Stimulated activated CD8-positive, alpha-beta memory T cell treated with anti-CD3 and anti-CD28 coated beads, Interleukin-15, amount 100 ng/mL, for 48 hours (primary cell): ENCODE data around the gene B9D1.

ENCODE experiments used
- DNase-seq, 2 donors: peaks; one replicate each; pipeline ENCODE4 v3.0.0-alpha.2; 2020; ENCODE audit warnings: low read depth in 2 of 2

B9D1 gene

DNA sequence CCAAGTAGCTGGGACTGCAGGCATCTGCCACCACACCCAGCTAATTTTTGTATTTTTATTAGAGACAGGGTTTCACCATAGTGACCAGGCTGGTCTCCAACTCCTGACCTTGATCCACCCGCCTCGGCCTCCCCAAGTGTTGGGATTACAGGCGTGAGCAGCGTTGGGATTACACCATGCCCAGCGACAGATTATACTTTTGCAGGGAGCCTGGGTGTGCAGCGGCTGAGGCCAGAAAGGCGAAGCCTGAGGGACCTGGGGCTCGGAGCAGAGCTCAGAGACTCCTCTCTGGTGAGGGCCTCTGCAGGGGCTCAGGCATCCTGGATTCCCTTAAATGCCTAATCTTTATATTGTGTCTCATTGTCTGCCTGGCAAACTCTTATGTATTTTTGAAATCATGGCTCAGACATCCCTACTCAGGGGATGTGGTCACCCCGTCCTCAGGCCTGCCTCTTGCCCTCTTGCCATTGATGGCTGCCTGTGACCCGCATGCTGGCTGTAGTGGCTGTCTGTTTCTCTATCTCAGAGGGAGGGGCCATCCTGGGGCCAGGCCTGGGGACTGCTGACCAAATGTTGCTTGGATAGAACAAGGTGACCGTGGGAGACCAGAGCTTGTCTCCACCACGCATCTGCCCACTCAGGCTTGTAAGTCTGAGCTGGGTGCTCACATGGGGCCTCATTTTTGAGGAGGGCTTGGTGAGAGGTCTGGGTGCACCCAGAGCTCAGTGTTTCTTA lies 42.6 kb downstream of the B9D1 start:
- DNase-seq: no peak

DNA sequence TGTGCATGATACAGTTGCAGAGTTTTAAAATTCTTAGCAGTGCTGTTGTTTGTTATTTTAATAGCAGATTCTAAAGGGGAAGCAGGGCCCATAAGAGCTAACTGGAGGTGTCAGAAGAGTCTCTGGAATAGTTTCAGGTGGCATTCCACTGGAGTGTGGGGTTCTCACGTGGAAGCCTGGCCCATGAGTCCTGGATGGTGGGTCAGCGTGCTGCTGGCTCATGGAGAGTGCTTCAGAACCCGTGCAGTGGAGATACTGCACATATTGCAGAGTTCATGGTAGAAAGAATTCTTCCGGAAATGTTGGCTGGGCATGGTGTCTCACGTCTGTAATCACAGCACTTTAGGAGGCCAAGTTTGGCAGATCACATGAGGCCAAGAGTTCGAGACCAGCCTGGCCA lies 43.9 kb downstream of the B9D1 start:
- no peak for DNase-seq

DNA sequence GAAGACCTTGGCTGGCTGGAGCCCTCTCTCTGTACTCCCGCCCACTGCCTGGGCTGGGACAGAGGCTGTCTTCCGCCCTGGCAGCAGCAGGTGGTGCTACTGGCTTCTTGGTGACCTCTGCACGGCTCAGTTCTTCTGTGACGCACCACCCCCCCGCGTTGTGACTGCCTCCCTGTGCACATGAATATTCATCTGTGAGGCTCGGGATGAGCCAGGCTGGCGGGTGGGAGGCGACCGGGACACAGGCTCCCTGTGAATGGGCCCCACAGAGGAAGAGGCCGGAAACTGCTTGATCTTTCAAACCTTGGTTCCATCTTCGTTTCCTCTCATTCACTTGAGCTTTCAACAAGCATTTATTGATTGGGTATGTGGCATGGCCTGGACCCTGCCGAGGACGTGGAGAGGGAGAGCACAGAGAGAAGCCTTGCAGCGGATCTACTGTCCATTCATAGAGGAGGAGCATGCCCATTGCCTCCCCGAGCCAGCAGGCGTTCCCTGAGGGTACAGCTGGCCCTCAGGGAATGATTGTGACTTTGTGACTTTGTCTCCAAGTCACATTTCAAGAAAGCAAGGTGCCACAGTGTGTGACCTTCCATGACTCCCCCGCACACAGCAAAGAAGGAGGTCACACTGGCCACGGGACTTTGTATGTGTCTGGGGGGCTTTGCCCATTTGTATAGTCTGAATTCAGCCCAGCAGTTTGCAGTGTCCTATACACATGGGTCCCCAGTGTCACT lies 45.0 kb downstream of the B9D1 start:
- no peak for DNase-seq

DNA sequence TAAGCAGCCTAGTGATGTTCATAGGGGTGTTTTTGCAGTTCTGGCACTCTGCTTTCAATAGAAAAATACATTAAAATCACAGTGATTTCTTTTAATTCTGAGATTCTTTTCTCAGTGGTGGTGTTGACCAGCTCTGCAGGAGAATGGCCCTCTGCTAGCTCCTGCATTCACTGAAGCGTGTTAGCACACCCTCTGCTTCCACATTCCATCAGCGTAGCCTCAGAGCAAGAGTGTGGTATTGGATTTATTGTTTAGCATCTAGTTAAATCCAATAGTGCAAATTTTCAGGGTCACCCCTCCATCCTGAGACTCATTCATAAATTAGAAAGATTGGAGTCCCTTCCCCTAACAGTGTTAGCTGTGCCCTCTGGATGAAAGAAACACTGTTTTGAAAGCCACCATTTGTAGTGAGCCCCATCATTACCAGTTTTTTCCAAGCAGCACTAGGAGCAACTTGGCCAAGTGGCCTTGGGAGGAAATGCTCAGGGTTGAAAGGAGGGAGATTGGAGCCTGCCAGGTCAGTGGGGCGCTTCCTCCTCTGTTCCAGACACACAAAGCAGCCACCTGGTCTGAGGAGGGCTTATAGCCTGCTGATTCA lies 45.7 kb downstream of the B9D1 start:
- DNase-seq: no peak

DNA sequence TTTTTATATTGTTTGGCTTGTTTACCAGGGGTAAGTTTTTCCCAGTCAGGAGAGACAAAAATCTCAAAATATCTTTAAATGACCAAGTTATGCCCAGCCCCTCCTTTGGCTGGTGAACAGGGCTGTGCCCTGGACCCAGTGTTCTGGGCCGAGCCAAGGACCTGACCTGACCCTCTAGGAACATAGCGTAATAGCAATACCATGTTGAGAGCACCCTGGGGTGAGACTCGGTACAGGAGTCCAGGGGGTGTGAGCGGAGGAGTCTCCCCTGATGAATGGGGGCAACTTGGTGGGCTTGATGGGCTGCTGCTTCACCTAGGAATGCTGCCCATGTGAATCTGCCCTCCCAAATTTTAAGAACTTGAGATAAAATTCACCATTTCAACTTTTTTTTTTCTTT lies 47.4 kb downstream of the B9D1 start:
- DNase-seq: no peak

DNA sequence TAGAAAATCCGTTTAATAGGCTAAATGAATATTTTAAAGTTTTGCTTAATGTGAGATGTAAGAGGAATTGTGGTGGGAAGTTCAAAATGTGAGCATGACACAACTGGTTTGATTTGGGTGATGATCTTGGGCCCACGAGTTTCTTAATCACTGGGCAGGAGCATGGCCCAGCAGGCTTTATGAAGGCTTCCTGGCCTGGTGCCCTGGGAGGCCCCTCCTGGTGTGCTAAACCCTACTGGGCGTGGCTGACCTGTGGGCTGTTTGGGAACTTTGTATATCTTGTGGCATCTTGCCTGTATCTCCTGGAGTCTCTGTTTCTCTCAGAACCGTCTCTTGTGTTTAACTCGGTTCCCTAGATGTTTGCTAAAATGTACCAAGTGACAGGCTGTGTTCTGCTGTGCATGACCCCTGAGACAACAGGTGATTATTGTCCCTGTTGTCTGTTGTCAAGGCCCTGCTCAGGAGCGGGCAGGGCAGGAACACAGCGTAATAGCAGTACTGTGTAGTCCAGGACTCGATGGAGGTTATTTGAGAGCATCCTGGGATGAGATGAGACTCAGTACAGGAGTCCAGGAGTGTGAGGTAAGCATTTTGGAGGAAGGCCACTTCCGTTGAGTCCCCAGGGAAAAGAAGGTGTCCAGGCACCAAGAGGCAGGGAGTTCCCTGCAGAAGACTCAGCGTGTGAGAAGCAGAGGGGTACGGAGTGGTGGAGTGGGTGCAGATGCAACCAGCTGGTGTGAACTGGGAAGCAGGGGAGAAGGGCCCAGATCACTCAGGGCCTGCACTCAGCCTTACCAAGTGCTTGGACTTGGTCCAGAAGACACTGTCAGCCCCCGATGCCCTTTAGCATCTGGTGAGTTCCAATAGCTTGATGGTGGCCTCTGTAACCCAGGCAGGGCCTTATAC lies 48.5 kb downstream of the B9D1 start:
- no peak for DNase-seq

DNA sequence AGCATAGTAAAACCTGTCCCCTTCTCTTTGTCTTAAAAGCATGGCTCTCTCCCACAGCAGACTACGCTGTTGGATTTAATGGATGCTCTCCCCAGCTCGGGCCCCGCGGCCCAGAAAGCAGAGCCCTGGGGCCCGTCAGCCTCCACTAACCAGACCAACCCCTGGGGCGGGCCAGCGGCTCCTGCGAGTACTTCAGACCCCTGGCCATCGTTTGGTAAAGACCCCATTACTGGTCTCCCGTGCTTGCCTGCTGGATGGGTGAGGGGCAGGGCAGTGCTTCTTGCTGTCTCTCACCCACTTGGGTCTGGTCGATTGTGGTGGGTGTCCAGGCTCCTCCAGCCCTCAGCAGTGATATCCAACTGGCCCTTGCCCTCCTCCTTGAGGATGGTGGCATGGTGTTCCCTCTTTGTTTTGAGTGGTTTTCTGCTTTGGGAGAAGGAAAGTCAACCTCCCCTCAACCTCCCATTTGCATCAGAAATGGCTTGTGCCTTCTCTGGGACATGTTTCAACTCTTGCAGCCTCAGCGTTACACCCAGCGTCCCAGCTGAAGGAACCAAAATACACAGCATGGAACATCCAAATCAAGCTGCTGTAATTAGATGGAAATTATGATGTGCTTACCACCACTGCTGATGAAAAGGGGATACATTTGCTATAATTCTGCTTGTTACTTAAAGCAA lies 49.3 kb downstream of the B9D1 start:
- no peak for DNase-seq

DNA sequence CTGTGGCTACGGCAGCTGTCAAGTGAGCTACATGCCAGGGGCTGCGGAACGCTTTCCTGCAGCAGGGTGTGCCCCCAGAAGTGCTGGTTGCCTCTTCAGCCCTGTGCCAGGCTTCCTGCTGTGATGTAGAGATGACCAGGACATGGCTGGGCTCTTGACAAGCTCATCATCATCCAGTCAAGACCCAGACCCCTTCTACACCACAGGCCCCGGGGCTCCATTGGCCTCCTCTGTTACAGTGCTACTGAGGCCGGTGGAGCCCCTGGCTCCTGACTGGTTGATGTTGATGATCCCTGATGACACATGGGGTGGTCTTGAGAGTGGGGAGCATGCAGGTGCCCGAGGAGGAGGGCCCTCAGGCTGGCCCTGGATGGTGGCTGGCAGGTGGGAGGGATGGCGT lies 50.1 kb downstream of the B9D1 start:
- no peak for DNase-seq

DNA sequence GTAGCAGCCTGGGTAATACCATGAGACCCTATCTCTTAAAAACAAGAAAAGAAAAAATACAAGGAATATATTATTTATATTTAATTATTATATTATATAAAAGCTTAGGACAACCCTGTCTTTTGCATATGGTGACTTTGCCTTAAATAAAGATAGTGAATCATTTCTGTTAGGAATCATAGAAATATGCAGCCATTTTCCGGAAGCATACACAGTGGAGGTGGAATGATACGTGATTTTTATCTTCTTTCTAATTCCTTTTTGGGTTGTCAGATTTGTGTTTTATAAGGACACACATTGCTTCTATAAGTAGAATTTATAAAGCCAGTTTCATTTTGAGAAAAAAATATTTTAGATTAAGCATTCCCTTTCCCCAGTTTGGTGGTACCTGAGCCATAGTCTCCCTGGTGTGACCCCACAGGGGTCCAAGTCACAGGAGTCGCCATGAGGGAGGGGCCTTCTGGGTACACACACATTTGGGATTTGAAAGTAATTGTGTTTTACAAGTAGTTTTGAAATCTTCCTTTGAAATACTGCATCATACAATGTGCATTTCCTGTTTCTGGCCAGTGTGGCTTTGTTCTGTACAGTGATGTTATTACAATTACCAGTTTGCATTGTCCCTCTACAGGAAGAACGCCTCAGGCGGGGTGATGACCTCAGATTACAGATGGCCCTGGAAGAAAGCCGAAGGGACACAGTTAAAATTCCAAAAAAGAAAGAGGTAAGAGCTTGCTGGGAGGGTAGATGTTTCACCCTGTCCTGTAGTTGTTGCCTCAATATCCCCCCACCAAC lies 50.9 kb downstream of the B9D1 start:
- DNase-seq: no peak

DNA sequence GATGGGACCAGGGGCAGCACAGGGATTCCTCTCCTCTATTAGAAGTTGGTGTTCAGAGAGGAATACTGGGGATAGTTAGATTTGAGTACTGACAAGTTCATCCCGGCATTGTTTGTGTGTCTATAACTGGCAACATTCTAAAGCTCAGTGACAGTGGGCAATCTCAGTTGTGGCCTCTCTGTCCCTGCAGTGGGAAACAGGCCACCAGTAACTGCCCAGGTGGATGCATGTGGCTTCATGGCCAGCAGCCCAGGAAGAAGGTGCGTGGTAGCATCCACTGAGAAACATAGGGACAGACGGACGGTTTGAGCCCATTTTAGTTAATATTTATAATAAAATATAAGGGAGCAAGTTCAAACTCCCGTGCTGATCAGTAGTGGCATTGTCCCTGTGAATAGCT lies 51.5 kb downstream of the B9D1 start:
- DNase-seq: no peak

DNA sequence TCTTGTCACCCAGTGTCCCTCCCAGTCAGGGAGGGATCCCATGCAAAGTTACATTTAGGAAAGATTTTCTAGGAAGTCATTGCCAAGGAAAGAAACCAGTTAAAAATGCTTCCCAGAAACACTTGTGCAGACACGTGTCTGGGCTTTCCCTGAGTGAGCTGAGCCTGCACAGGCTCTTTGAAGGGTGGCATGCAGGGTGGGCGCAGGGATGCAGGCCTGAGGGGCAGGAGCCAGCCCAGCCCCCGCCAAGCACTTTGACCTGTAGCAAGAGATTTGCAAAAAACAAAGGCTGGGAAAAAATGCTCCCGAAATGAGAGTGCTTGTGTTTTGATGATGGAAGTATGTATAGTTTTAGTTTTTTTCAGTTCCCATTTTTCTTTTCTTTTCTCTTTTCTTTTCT lies 52.4 kb downstream of the B9D1 start:
- DNase-seq: no peak

DNA sequence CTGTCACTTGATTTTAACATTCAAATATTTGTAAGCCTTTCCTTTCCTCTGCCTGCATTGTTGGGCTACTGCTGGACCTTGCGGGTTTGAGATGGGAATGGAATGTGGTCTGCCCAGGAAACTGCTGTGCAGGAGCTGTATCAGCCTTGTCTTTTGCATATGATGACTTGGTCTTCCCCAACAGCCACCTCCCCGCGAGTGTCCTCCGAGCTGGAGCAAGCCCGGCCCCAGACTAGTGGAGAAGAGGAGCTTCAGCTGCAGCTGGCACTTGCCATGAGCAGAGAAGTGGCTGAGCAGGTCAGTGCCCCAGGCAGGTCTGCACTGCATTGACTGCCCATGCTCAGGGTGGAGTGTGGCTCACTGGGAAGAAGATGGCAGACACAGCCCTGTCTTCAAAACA lies 52.8 kb downstream of the B9D1 start:
- no peak for DNase-seq

DNA sequence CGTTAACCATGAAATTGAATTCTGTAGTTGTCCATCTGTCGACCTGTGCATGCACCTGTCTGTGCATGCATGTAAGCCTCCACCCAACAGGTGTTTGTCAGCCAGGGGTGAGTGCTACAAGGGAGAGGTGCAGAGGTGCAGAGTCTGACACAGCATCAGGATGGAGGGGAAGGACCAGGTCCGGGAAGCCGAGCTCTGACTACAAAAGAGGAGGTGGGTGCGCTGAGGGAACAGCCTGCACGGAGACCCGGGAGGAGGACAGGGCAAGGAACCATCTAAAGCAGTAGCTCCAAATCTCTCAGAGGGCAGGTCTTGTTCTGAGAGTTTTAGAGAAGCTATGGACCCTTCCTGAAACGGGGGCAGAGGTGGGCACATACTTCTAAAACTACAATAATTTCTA lies 54.1 kb downstream of the B9D1 start:
- no peak for DNase-seq

DNA sequence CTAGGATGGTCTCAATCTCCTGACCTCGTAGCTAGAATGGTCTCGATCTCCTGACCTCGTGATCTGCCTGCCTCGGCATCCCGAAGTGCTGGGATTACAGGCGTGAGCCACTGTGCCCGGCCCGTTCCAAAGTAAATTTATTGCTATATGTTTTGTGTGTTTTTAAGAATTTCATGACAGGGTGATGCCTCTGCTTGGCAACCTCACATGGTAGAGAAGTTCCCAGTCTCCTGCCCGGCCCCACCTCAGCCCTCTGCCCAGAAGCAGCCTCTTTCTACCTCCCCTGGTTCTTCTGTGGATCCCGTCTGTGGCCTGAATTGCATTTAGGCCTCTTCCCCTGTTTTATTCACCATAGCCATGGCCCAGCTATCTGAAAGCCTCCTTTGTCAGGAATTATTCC lies 55.0 kb downstream of the B9D1 start:
- DNase-seq: no peak

DNA sequence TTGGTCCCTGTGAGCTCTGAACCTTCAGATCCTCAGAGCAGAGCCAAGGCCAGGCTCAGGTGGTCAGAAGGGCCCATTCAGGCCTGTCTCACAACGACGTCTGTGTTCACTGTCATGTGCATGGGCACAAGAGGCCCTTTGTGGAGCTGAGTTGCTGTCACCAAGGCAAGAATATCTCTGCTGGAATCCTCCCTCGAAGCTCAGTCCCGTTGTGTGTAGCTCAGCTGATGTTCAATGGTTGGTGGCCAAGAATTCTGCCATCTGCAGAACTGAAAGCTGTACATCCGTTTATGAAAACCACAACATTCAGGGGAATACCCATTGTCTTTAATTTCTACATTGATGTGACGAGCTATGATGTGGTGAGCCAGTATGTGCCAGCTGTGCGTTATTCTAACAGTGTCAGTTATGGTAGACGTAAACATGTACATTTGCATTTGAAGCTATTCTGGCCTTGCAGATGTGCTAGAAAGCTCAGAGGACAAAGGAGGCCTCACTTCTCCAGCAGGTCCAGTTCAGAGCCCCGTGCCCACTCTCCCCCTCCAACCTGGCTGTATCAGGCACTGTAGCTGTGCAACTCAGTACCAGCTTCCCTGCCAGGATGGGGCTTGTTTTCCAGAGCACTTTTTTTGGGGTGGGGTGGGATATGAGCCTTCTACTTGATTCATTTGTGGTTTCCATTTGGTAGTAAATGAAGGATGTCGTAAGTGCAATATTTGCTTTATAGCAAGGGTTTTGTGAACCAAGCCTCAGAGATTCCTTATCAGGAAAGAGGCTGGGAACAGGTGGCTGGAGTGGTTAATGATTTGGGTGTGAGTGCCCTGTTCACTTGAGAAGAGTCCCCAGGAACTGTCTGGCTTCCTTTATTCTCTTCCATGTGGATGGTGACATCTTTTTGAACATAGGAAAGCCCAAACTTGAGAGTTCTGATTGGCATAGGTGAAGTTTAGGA lies 56.1 kb downstream of the B9D1 start:
- DNase-seq: peak in 1 of 2 donors; percentile 3

DNA sequence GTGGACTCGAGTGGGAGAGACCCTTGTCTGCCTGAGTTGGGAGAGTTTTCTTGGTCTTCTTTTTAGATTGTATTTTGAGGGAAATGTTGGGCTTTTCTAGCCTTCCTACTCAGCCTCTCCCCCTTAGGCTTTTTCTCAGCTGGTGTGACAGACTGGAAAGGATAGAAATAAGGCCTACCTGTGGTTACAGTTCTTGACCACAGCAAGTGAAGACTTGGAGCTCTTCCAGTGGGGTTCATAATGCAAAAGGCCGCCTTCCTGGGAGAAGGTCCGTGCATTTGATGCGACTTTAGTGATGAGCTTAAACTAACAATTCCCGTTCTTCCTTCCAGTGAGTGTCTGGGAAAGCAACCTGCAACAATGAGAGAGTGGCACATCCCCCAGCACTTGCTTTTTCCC lies 56.8 kb downstream of the B9D1 start:
- DNase-seq: no peak

DNA sequence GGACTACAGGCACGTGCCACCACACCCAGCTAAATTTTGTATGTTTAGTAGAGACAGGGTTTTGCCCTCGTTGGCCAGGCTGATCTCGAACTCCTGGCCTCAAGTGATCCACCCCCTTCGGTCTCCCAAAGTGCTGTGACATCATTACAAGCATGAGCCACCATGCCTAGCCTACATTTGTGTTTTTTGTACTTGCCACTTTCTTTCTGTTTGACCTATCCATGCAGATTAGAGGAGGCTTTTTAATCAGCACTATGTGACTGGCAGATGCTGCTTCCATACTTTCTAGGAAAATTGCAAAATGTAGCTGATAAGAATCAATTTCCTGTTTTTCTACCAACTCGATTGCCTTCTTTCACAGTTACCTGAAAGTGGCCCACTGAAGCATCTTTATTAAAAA lies 57.3 kb downstream of the B9D1 start:
- no peak for DNase-seq

DNA sequence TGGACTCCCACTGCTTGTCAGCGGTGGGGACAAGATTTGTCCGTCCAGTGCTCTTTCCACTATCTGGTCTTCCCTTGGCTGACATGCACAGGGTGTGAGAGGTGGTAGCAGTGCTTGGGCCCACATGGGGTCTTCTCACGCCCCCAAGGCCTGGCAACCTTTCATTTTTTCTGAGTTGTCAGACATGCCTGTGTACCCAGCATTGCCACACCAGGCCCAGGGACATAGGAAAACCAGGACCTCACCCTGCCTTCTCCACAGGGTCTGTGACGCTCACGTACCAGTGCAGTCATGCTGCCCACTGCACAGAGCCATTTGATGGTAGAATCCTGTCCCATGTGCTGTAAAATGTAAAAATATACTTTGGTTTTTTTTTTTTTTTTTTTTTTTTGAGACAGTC lies 57.8 kb downstream of the B9D1 start:
- no peak for DNase-seq

DNA sequence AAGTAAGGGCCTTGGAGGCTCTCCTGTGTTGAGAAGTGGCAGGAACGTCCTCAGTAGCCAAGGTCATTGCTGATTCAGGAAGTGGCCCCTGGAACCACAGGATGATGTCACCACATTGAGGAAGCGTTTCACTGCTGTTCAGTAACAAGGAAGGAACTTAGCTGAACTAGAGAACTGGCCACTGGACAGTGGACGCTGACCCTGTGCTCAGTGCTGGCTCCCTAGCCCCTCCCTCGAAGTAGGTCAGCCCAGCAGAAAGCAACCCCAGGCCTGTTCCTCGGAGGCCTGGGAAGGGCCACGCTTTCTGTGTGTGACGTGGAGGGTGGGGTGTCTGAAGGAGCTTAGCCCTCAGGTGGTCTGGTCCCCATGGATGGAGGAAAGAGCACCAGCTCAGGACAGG lies 58.3 kb downstream of the B9D1 start:
- DNase-seq: no peak

DNA sequence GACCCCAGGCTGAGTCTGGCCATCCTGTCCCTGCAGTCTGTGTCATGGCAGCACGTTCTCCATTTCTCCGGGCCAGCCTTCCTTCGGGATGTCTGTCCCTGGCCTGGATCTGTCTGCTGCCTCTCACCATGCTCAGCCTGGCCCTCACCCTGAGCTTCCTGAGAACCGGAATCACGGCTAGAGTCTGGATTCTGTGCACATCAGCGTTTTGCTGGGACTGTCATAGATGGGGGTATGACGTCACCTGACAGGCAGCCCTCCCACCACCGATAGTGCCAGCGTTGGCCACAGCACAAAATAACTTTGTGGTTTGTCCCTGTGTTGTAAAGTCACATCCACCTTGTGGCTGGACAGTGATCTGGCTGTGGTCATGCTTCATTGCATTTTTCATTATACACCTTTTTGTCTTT lies 59.2 kb downstream of the B9D1 start:
- DNase-seq: no peak
